ENCODE results near the gene NCOR2.

NCOR2 gene

DNA sequence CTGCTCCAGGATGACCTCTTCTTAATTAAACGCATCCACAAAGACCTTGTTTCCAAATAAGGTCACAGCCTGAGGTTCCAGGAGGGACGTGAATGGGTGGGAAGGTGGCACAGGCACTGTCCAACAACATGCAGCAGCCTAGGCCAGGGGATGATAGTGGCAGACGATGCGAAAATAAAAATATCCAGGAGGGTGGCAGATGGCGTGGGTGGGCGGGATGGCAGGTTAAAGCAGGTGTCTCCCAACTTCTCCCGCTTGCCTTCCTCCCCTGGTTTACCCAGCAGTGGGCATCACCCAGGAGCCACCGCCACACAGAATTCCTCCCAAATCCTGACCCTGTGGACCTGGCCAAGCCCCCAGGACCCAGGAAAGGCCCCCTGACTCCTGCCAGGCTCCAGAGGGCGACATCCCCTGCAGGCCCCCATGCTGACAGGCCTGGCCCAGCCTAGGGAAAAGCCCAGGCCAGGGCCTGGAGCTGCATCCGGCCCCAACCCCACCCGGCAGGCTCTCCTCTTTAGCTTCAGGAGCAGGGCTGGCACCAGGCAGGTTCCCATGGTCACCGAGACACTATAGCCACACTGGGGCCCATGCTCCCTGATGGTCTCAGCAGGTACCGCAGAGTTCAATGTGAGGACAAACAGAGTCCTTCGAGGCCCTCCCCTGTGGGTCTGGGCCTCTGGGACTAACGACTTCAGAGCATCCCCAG lies 9.7 kb downstream of the NCOR2 start:
- DNase-seq = no peak

GRCh38 chr12:124556896-124557501 lies 10.4 kb downstream of the NCOR2 start:
- DNase-seq = no peak

DNA sequence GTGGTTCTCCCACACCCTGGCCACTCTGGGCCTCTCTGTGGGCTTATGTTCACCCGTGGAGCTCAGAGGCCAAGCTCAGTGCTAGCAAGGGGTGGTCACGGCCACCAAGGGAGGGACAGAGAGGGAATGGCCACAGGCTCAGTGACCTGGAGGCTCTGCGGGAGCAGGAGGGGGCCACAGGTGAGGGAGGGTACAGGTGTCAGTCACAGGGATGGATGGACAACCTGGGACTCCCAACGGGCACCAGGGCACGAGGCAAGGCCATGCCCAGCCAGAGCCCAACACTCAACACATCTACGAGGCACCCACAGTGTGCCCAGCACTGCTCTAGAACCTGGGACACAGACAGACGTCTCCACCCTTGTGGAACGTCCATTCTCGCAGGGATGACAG lies 11.3 kb downstream of the NCOR2 start:
- DNase-seq = no peak

GRCh38 chr12:124555168-124556073 lies 12.0 kb downstream of the NCOR2 start:
- no peak for DNase-seq

DNA sequence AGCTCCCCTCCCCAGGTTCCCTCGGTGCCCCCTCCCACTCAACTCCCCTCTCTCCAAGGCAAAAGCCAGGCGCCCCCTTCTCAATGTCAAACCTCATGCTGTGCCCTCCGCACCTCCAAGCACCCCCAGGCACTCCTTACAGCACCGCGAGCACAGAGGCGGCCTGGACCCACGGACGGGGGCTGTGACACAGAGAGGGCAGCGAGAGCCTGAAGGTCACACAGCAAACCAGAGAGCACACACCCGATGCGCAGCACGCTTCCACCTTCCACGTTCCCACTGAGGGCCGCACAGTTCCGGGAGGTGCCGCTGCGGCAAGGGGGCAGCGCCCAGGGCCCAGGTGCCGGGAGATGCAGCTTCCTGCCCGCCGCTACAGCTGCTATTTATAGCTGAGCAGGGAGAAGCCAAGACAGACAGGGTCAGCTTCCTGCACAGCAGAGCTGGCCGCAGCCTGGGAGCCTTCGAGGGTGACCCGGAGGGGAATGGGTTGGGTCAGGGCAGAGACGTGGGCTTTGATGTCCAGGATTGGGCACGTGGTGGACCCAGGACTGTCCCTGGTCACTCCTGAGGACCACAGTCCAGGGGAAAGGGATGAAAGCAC lies 12.9 kb downstream of the NCOR2 start:
- DNase-seq = no peak

GRCh38 chr12:124553862-124554428 lies 13.5 kb downstream of the NCOR2 start:
- no peak for DNase-seq

DNA sequence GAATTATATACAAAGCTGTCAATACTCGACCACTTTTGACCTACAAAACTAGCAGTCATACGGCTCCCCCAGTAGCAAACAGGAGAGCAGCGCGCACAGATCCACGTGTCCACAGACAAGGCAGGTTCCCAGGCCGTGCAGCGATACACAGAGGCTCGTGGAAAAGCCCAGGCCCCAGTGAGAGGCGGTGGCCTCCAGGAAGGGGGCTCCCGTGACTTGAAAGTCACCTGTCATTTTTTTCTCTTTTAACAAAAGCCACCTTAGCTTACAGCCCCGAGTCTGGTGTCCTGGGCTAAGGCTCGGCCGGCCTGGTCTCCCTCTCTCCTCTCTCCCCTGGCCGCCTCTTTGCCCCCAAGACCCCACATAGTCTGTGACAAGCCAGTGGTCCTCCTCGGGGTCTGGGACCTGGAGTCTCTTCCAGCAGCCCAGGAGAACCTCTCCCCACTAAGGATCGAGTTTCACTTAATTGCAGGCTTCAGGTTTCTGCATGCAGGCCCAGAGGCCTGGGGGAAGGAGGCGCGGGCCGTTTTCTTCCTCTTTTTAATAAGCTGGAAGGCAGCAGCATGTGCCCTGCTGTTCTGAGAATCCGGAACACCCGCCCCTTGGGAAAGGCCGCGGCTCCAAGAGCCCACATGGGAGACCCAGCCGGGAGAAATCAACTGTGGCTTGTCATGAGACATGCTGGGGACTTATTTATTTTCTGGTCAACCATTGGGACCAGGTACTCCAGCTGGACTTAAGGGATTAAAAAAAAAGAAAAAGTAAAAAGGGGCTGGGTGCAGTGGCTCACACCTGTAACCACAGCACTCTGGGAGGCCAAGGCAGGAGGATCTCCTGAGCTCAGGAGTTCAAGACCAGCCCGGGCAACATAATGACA lies 15.9 kb downstream of the NCOR2 start:
- DNase-seq = no peak

- no peak for DNase-seq
Observed at GRCh38 chr12:124550123-124551089, 17.0 kb downstream of the NCOR2 start.

- no peak for DNase-seq
Observed at GRCh38 chr12:124549629-124550028, 17.8 kb downstream of the NCOR2 start.

DNA sequence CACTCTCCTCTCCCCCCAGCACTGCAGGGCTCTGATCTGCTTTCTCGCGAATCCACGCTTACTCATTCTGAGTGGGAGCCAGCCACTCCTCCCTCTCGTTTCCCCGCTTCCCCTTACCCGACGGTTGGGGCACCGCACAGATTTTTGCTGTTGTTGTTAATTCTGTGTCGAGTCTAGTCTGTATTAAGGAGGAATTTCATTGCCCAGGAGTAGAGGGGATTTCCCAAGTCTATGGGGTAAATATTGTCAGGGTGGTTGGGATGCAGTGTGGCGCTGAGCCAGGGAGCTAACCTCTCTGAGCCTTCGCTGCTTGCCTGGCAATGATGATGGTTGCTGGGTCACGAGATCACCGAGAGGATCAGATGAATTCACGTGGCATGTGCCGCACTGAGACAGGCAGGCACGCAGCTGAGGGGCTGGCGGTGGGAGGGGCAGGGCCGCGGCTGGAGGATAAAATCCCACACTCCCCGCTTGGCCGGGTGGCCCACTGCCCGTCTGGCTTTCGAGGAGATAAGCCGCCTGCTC lies 18.5 kb downstream of the NCOR2 start:
- no peak for DNase-seq

GRCh38 chr12:124547626-124548025 lies 19.8 kb downstream of the NCOR2 start:
- no peak for DNase-seq

GRCh38 chr12:124545508-124546418 lies 21.6 kb downstream of the NCOR2 start:
- DNase-seq = no peak

GRCh38 chr12:124544983-124545382 lies 22.4 kb downstream of the NCOR2 start:
- DNase-seq = no peak

DNA sequence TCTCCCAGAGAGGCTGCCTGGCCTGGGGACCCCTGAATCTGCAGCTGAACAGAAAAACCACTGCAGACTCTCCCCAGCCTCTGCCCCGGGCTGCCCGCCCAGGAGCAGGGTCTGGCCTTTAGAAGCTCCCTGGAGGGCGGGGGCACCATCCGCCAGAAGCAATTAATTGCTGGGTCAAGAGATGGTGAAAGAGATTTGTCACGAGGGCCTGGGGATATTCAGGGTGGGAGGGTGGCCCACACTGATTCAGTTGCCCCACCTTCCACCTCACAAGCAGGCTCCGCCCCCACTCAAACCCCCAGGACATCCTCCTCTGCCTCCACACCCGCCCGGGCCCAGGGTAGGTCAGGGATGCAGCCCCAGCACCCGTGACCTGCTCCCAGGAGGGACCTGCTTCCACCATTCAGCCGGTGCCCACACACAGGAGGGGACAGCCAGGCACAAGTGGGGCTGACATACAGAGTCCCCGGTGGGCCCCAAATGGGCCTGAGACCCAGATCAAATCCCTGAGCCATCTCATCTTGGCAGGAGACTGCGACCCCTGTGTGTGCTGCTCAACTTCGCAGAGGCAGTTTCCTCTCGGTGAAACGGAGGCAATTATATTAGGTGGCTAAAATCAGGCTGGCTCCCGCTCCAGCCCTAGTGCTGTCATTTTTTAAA lies 23.0 kb downstream of the NCOR2 start:
- no peak for DNase-seq

- DNase-seq = no peak
Observed at GRCh38 chr12:124543590-124544310, 23.7 kb downstream of the NCOR2 start.

DNA sequence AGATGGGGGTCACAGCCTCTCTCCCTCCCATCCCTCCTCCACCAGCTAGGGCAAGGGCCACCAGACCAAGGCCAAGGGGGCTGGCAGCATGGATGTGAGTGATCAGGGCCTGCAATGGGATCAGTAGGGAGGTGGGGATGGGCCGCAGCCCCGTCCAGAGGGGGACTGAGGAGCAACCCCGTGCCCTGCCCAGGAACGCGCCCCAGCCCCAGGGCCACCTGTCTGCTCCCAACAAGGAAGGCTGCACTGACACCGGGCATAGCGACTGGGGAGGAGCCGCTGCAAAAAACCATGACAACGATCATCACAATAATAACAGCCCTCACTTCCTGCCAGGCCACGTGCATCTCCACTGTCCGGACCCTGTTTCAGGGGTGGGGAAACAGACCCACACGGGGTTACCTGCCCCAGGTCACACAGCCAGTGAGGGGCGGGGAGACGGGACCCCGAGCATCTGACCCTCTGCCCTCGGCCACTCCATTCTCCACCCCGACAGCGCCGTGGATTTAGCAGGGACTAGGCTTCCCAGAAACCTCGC lies 24.3 kb downstream of the NCOR2 start:
- DNase-seq = no peak

DNA sequence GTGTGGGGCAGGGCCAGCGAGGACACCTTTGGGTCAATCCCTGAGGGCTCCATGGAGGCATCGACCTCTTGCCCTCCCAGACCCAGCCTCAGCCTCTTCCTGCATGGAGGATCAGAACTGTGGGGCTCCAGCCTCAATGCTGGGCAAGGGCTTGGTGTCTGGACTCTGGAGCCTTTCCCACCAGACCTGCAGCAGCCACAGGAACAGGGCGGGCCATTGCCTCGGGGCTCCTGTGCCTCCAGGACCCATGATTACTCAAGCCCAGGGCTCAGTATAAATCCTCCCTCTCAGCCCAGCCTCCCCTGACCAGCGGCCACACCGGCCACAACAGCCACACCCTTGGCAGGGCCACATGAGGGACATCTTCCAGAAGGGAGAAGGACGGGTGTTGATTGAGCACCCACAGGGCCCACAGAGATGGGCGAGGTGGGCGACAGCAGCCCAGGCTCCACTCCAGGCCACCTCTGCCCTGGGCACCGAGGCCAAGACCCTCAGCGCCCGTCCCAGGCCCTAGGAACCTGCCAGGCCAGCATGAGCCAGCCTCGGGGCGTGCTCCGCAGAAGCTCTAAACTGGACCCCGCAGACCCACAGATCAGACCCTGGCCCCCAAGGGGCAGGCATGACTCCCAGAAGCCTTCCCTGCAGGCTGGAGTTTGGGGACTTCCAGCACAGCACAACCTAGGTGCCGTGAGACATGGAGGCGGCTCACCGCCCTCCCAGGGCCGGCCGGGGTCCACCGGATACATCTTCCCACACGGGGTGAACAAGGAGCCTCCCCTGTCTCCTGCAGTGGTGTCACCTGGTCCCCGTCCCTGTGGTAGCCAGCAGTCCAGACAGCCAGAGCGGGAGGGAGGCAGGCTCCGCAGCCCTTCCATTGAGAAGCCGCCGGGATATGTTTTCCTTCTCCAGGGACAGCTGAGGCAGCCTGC lies 25.1 kb downstream of the NCOR2 start:
- no peak for DNase-seq
